Astrocyte (in vitro differentiated cells and primary cell): ENCODE results near the gene STX16. TPM values are rescaled to one million over a fixed set of nuclear protein-coding genes. Genes with fewer than 3 reads are reported as not detected.

Experiments used
- DNase-seq: peaks from one replicate; pipeline ENCODE4 v3.0.0-alpha.2; 2010; ENCODE audit warnings: low read depth
- FAIRE-seq: peaks from 2 replicates; lab custom pipeline; 2011; peaks lifted over from hg19 to GRCh38; lab: Jason Lieb, UNC
- H2AFZ ChIP-seq: 2 replicates; pipeline ENCODE4 v1.6.0; 2012; ENCODE audit warnings: low read depth, low read length, inconsistent platforms
- H3K27ac ChIP-seq: 2 replicates; pipeline ENCODE4 v1.5.1; 2011; ENCODE audit warnings: low read depth, low read length, inconsistent platforms
- H3K27me3 ChIP-seq: 2 replicates; pipeline ENCODE4 v1.6.0; 2011; ENCODE audit warnings: low read length, inconsistent platforms; ENCODE audit not compliant: insufficient read depth
- H3K36me3 ChIP-seq: 2 replicates; pipeline ENCODE4 v1.5.1; 2011; ENCODE audit warnings: low read length, inconsistent platforms; ENCODE audit not compliant: insufficient read depth
- H3K4me1 ChIP-seq: 2 replicates; pipeline ENCODE4 v1.5.1; 2011; ENCODE audit warnings: low read length, inconsistent platforms; ENCODE audit not compliant: insufficient read depth
- H3K4me2 ChIP-seq: 2 replicates; pipeline ENCODE4 v1.6.0; 2012; ENCODE audit warnings: low read length, inconsistent platforms
- H3K4me3 ChIP-seq: 2 replicates; pipeline ENCODE4 v1.5.1; 2011; ENCODE audit warnings: low read depth, mild to moderate bottlenecking, low read length, inconsistent platforms; ENCODE audit not compliant: insufficient read depth
- H3K79me2 ChIP-seq: 2 replicates; pipeline ENCODE4 v1.6.0; 2012; ENCODE audit warnings: mild to moderate bottlenecking, low read length, inconsistent platforms; ENCODE audit not compliant: insufficient read depth
- H3K9ac ChIP-seq: 2 replicates; pipeline ENCODE4 v1.6.0; 2012; ENCODE audit warnings: mild to moderate bottlenecking, low read length, inconsistent platforms
- H3K9me3 ChIP-seq: 2 replicates; pipeline ENCODE4 v1.5.1; 2012; ENCODE audit warnings: low read depth, mild to moderate bottlenecking, low read length, inconsistent platforms; ENCODE audit not compliant: insufficient read depth
- H4K20me1 ChIP-seq: 2 replicates; pipeline ENCODE4 v1.6.0; 2012; ENCODE audit warnings: low read length, inconsistent platforms; ENCODE audit not compliant: insufficient read depth
- H3K27ac Mint-ChIP-seq: one replicate; pipeline ENCODE4 v1.8.0; 2021; ENCODE audit warnings: mild to moderate bottlenecking, mixed read lengths; ENCODE audit not compliant: unreplicated experiment
- H3K27me3 Mint-ChIP-seq: one replicate; pipeline ENCODE4 v1.8.0; 2021; ENCODE audit warnings: low read depth, mixed read lengths; ENCODE audit not compliant: unreplicated experiment
- H3K36me3 Mint-ChIP-seq: one replicate; pipeline ENCODE4 v1.8.0; 2021; ENCODE audit warnings: low read depth, mixed read lengths; ENCODE audit not compliant: unreplicated experiment
- H3K4me1 Mint-ChIP-seq: one replicate; pipeline ENCODE4 v1.8.0; 2021; ENCODE audit warnings: low read depth, mixed read lengths; ENCODE audit not compliant: unreplicated experiment
- H3K4me3 Mint-ChIP-seq: one replicate; pipeline ENCODE4 v1.8.0; 2021; ENCODE audit warnings: mild to moderate bottlenecking, moderate library complexity, mixed read lengths; ENCODE audit not compliant: unreplicated experiment
- H3K9me3 Mint-ChIP-seq: one replicate; pipeline ENCODE4 v1.8.0; 2021; ENCODE audit warnings: mild to moderate bottlenecking, mixed read lengths; ENCODE audit not compliant: unreplicated experiment
- CTCF ChIP-seq: IDR thresholded peaks from 2 replicates; pipeline ENCODE4 v1.5.1; 2011; ENCODE audit warnings: low read depth, mild to moderate bottlenecking, inconsistent platforms, low read length, moderate library complexity; ENCODE audit not compliant: insufficient read depth
- EZH2 ChIP-seq: IDR thresholded peaks from 2 replicates; pipeline ENCODE4 v1.6.1; 2012; ENCODE audit warnings: mild to moderate bottlenecking, low read length, inconsistent platforms; ENCODE audit not compliant: insufficient read depth
- total RNA-seq: library from RNA; stranded (reverse); gene quantifications from 2 replicates; pipeline ENCODE4 v1.2.1, GENCODE V29; 2021

Gene STX16
- total RNA-seq, 1 donor from 2014 or later = 59.3 TPM

GRCh38 chr20:58701431-58702160 lies 50.5 kb downstream of the STX16 start:
- H3K4me3 ChIP-seq = no peak overlapping the region
- H3K27ac Mint-ChIP-seq = no peak overlapping the region
- peaks cover 5% of the 10 kb centered on the region for H3K4me1 Mint-ChIP-seq
- no peaks in the 10 kb centered on the region for H3K4me1 ChIP-seq
- H3K9me3 ChIP-seq = no peaks in the 10 kb centered on the region
- FAIRE-seq = no peak
- TF ChIP-seq EZH2 (no peak), CTCF (no peak)
- peaks cover 21% of the 10 kb centered on the region for H3K36me3 ChIP-seq
- H3K4me2 ChIP-seq = no peak overlapping the region
- H3K36me3 Mint-ChIP-seq = peaks cover 31% of the 10 kb centered on the region
- no peaks in the 10 kb centered on the region for H3K79me2 ChIP-seq
- no peak for DNase-seq
- H3K27me3 ChIP-seq = no peaks in the 10 kb centered on the region
- no peak overlapping the region for H3K9ac ChIP-seq
- no peak overlapping the region for H3K4me3 Mint-ChIP-seq
- H2AFZ ChIP-seq = no peak overlapping the region
- H3K27me3 Mint-ChIP-seq = peaks cover 4% of the 10 kb centered on the region
- peaks cover 3% of the 10 kb centered on the region for H4K20me1 ChIP-seq
- no peaks in the 10 kb centered on the region for H3K9me3 Mint-ChIP-seq
- H3K27ac ChIP-seq = no peak overlapping the region

DNA sequence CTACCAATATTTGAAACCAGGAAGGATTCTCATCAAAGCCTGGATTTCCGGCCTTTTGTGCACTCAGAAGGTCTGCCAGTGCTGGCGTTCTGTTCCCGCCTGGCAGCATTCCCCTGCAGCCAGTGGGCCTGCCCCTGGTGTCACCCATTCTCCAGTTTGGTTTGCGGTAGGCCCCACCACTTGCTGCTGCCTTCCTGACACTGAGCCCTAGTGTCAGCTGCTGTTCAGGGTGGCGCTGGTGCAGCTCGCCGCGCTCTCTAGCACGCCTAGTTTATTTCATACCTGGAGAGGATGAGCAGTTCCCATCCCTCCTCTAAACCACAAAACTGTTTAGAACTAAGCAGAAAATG lies 51.1 kb downstream of the STX16 start:
- H3K27ac Mint-ChIP-seq = no peak overlapping the region
- no peak for FAIRE-seq

More for the DNA sequence above, 51.1 kb downstream of the STX16 start:
- H3K79me2 ChIP-seq = no peaks in the 10 kb centered on the region
- no peak overlapping the region for H3K4me3 Mint-ChIP-seq
- H3K4me1 ChIP-seq = no peaks in the 10 kb centered on the region
- H3K9me3 Mint-ChIP-seq = no peaks in the 10 kb centered on the region
- peaks cover 3% of the 10 kb centered on the region for H4K20me1 ChIP-seq
- H3K36me3 Mint-ChIP-seq = peaks cover 29% of the 10 kb centered on the region
- peaks cover 5% of the 10 kb centered on the region for H3K4me1 Mint-ChIP-seq
- DNase-seq = no peak
- H3K4me3 ChIP-seq = no peak overlapping the region
- peaks cover 4% of the 10 kb centered on the region for H3K27me3 Mint-ChIP-seq
- H3K27me3 ChIP-seq = no peaks in the 10 kb centered on the region
- H3K27ac ChIP-seq = no peak overlapping the region
- TF ChIP-seq EZH2 (no peak), CTCF (no peak)
- no peak overlapping the region for H2AFZ ChIP-seq
- H3K4me2 ChIP-seq = no peak overlapping the region
- H3K9ac ChIP-seq = no peak overlapping the region
- H3K36me3 ChIP-seq = peaks cover 21% of the 10 kb centered on the region
- H3K9me3 ChIP-seq = no peaks in the 10 kb centered on the region
